H1 (cell line): ENCODE measurements around the gene NME7. TPM values are rescaled to one million over a fixed set of nuclear protein-coding genes. Genes with fewer than 3 reads are reported as not detected.
"Not testable (repeated sequence)": the region's sequence is repeated elsewhere in the genome, so short reads cannot be mapped to it uniquely, and the experiment has no call there.

Source experiments
- CTCF ChIA-PET: fragments of 300-600 bp; sonication (Branson Sonifier 250); formaldehyde crosslinking; loops from one replicate; lab custom pipeline; 2021; ENCODE audit not compliant: partially characterized antibody; lab: Charles Lee
- POLR2A ChIA-PET: fragments of 300-600 bp; sonication (Branson Sonifier 250); formaldehyde crosslinking; loops from one replicate; lab custom pipeline; 2021; ENCODE audit warnings: inconsistent platforms; ENCODE audit not compliant: partially characterized antibody; lab: Charles Lee
- DNase-seq, 2 experiments: peaks; one replicate each; pipeline versions ENCODE4 v3.0.0 to v3.0.0-alpha.2; 2010 to 2022; ENCODE audit warnings: low spot score in 2 of 2, low read depth in 1 of 2, mixed read lengths in 1 of 2
- FAIRE-seq: peaks from 2 replicates; lab custom pipeline; 2011; peaks lifted over from hg19 to GRCh38; lab: Jason Lieb, UNC
- H2AFZ ChIP-seq: 2 replicates; pipeline ENCODE4 v1.8.1; 2012; ENCODE audit warnings: low read length, inconsistent platforms
- H2AK5ac ChIP-seq: 2 replicates; pipeline ENCODE4 v1.6.1; 2013; ENCODE audit warnings: low read depth, low read length
- H2BK120ac ChIP-seq: replicated peaks from 2 replicates; pipeline ENCODE3; 2013; ENCODE audit warnings: low read depth, low read length, inconsistent platforms
- H2BK12ac ChIP-seq: 2 replicates; pipeline ENCODE4 v1.6.1; 2013; ENCODE audit warnings: low read depth, low read length
- H2BK15ac ChIP-seq: 2 replicates; pipeline ENCODE4 v1.6.1; 2013; ENCODE audit warnings: low read length
- H2BK20ac ChIP-seq: 2 replicates; pipeline ENCODE4 v1.6.1; 2013; ENCODE audit warnings: low read length
- H2BK5ac ChIP-seq: 2 replicates; pipeline ENCODE4 v1.6.1; 2013; ENCODE audit warnings: low read depth, low read length
- H3K14ac ChIP-seq: 2 replicates; pipeline ENCODE4 v1.6.1; 2013; ENCODE audit warnings: inconsistent platforms; ENCODE audit not compliant: insufficient read length
- H3K18ac ChIP-seq: 2 replicates; pipeline ENCODE4 v1.6.1; 2013; ENCODE audit warnings: low read length; ENCODE audit errors: extremely low read depth
- H3K23ac ChIP-seq: 2 replicates; pipeline ENCODE4 v1.6.1; 2013; ENCODE audit warnings: inconsistent platforms; ENCODE audit not compliant: insufficient read length
- H3K23me2 ChIP-seq: 2 replicates; pipeline ENCODE4 v1.6.1; 2013; ENCODE audit warnings: low read depth, low read length
- H3K27ac ChIP-seq: 2 replicates; pipeline ENCODE4 v1.6.1; 2011; ENCODE audit warnings: low read depth, low read length, inconsistent platforms
- H3K27me3 ChIP-seq, 4 experiments: replicated peaks in 1 of 4; 1 replicate in 1 of 4; 2 replicates in 3 of 4; pipeline versions ENCODE4 v1.6.1 to v1.8.1; 2011 to 2013; ENCODE audit warnings: low read length in 3 of 4, mild to moderate bottlenecking in 3 of 4, inconsistent platforms in 2 of 4, mixed read lengths in 2 of 4, moderate library complexity in 1 of 4; ENCODE audit not compliant: control insufficient read depth in 3 of 4, insufficient read depth in 3 of 4; ENCODE audit errors: extremely low read depth in 1 of 4
- H3K36me3 ChIP-seq, 4 experiments: 2 replicates each; pipeline versions ENCODE4 v1.6.1 to v1.8.1; 2011 to 2013; ENCODE audit warnings: mild to moderate bottlenecking in 4 of 4, low read length in 3 of 4, moderate library complexity in 2 of 4, control low read depth in 1 of 4, inconsistent platforms in 1 of 4; ENCODE audit not compliant: insufficient read depth in 4 of 4, control insufficient read depth in 2 of 4
- H3K4ac ChIP-seq: replicated peaks from 2 replicates; pipeline ENCODE3; 2013; ENCODE audit warnings: low read length, low read depth, mixed read lengths, inconsistent platforms; ENCODE audit not compliant: insufficient read length
- H3K4me1 ChIP-seq, 4 experiments: replicated peaks in 1 of 4; 1 replicate in 1 of 4; 2 replicates in 3 of 4; pipeline versions ENCODE4 v1.6.1 to v1.8.1; 2011 to 2013; ENCODE audit warnings: low read length in 3 of 4, inconsistent platforms in 2 of 4, mixed read lengths in 1 of 4; ENCODE audit not compliant: insufficient read depth in 4 of 4, control insufficient read depth in 3 of 4
- H3K4me2 ChIP-seq, 2 experiments: 2 replicates each; pipeline versions ENCODE4 v1.6.1 to v1.8.1; 2011 to 2013; ENCODE audit warnings: low read depth in 2 of 2, low read length in 2 of 2, control low read depth in 1 of 2, inconsistent platforms in 1 of 2, mild to moderate bottlenecking in 1 of 2; ENCODE audit not compliant: insufficient read depth in 1 of 2
- H3K4me3 ChIP-seq, 4 experiments: fragments of 200-600, 300-600 bp in 1 of 4; sonication (generic), shearing (Covaris generic), sonication (Bioruptor Twin) in 1 of 4; 2 replicates each; pipeline versions ENCODE4 v1.5.1 to v1.8.1; 2011 to 2016; ENCODE audit warnings: low read length in 4 of 4, low read depth in 3 of 4, control low read depth in 2 of 4, inconsistent platforms in 2 of 4, mild to moderate bottlenecking in 2 of 4, mixed read lengths in 1 of 4, moderate library complexity in 1 of 4; ENCODE audit not compliant: insufficient read depth in 2 of 4; ENCODE audit errors: extremely low read depth in 1 of 4
- H3K56ac ChIP-seq: replicated peaks from 2 replicates; pipeline ENCODE3; 2013; ENCODE audit warnings: low read depth, mild to moderate bottlenecking, mixed read lengths, low read length, inconsistent platforms; ENCODE audit not compliant: insufficient read length
- H3K79me1 ChIP-seq: 2 replicates; pipeline ENCODE4 v1.6.1; 2013; ENCODE audit warnings: low read depth, low read length, control low read depth
- H3K79me2 ChIP-seq, 2 experiments: 2 replicates each; pipeline versions ENCODE4 v1.6.1 to v1.8.1; 2012 to 2013; ENCODE audit warnings: low read length in 2 of 2, mild to moderate bottlenecking in 2 of 2, inconsistent platforms in 1 of 2; ENCODE audit not compliant: insufficient read depth in 2 of 2, control insufficient read depth in 1 of 2
- H3K9ac ChIP-seq, 4 experiments: replicated peaks in 1 of 4; 1 replicate in 1 of 4; 2 replicates in 3 of 4; pipeline versions ENCODE4 v1.6.1 to v1.8.1; 2011 to 2013; ENCODE audit warnings: low read depth in 3 of 4, low read length in 3 of 4, control low read depth in 2 of 4, mild to moderate bottlenecking in 2 of 4, moderate library complexity in 2 of 4, inconsistent platforms in 1 of 4; ENCODE audit errors: extremely low read depth in 1 of 4
- H3K9me3 ChIP-seq, 2 experiments: 2 replicates each; pipeline versions ENCODE4 v1.6.1 to v1.8.1; 2012 to 2013; ENCODE audit warnings: mild to moderate bottlenecking in 2 of 2, moderate library complexity in 2 of 2, control low read depth in 1 of 2, inconsistent platforms in 1 of 2, low read depth in 1 of 2, low read length in 1 of 2, mixed read lengths in 1 of 2; ENCODE audit not compliant: insufficient read depth in 2 of 2
- H4K20me1 ChIP-seq, 2 experiments: replicated peaks in 1 of 2; 2 replicates each; pipeline versions ENCODE3 to v1.8.1; 2011 to 2013; ENCODE audit warnings: inconsistent platforms in 2 of 2, low read length in 2 of 2, mild to moderate bottlenecking in 1 of 2; ENCODE audit not compliant: insufficient read depth in 2 of 2, control insufficient read depth in 1 of 2
- H4K5ac ChIP-seq: 2 replicates; pipeline ENCODE4 v1.6.1; 2013; ENCODE audit warnings: low read length, low read depth, mixed read lengths, inconsistent platforms; ENCODE audit not compliant: insufficient read length
- H4K8ac ChIP-seq: 2 replicates; pipeline ENCODE4 v1.8.0; 2013; ENCODE audit warnings: mild to moderate bottlenecking, moderate library complexity, low read length, inconsistent platforms; ENCODE audit not compliant: insufficient read depth; ENCODE audit errors: extremely low read depth
- H4K91ac ChIP-seq: replicated peaks from 2 replicates; pipeline ENCODE3; 2013; ENCODE audit warnings: low read length, mixed read lengths, inconsistent platforms; ENCODE audit not compliant: insufficient read length
- WGBS, 2 experiments: shearing (Covaris generic) in 1 of 2; methylation state at CpG; one replicate each; pipeline versions ENCODE4 v1.1.6 to v1.1.7; 2013 to 2015; ENCODE audit warnings: low lambda C conversion rate in 2 of 2, mixed read lengths in 2 of 2, inconsistent platforms in 1 of 2, low coverage in 1 of 2, missing lambda C conversion rate in 1 of 2; ENCODE audit not compliant: insufficient replicate concordance in 2 of 2, insufficient coverage in 1 of 2, insufficient read length in 1 of 2; ENCODE audit errors: extremely low coverage in 1 of 2, missing lambda C conversion rate in 1 of 2; 5-methylcytosine and 5-hydroxymethylcytosine counted together
- polyA plus RNA-seq, 7 experiments: library from polyadenylated mRNA; depleted of rRNA in 3 of 7; stranded (reverse) in 5 of 7; unstranded in 2 of 7; fragments of >200 nt in 5 of 7; fragments of 200-250 nt in 2 of 7; gene quantifications; 1 replicate in 5 of 7; 2 replicates in 1 of 7; 4 replicates in 1 of 7; pipeline versions ENCODE4 v1.2.1 to v1.2.3, GENCODE V29; 2011 to 2013; ENCODE audit warnings: missing spikeins in 2 of 7, mixed read lengths in 2 of 7
- total RNA-seq: library from RNA; stranded (reverse); fragmentation: NEBNext Ultra II Directional; extraction: Animal tissue kit (Norgen Biotek cat#: 25700); gene quantifications from 2 replicates; pipeline ENCODE4 v1.2.1, GENCODE V29; 2021

The NME7 gene
- total and polyA plus RNA-seq, 2 of the 8 experiments (the other 6 are each of a cell fraction or from before 2014, with no cell fraction given) = 11.6 to 28.5 TPM

DNA sequence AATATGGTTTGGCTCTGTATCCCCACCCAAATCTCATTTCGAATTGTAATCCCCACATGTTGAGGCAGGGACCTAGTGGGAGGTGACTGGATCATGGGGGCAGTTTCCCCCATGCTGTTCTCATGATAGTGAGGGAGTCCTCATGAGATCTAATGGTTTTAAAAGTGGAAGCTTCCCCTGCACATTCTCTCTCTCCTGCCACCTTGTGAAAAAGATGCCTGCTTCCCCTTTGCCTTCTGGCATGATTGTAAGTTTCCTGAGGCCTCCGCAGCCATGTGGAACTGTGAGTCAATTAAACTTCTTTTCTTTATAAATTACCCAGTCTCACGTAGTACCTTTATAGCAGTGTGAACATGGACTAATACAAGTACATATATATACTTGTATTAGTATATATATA lies 25.5 kb downstream of the NME7 start:
- H4K91ac ChIP-seq, H2AFZ ChIP-seq, H3K36me3 ChIP-seq, H4K20me1 ChIP-seq, H4K5ac ChIP-seq, FAIRE-seq, H2BK120ac ChIP-seq, H3K4ac ChIP-seq, H3K23ac ChIP-seq, H4K8ac ChIP-seq, H3K23me2 ChIP-seq, H3K18ac ChIP-seq, H3K4me2 ChIP-seq, H3K4me3 ChIP-seq, H3K27me3 ChIP-seq, H3K27ac ChIP-seq, H2BK20ac ChIP-seq, H3K79me1 ChIP-seq, H2BK15ac ChIP-seq, H3K79me2 ChIP-seq, H3K14ac ChIP-seq, DNase-seq, H3K56ac ChIP-seq, H2BK12ac ChIP-seq, H2AK5ac ChIP-seq, H3K9ac ChIP-seq, H3K4me1 ChIP-seq, POLR2A ChIA-PET, H2BK5ac ChIP-seq: not testable (repeated sequence)
- CTCF ChIA-PET = interaction anchor here (0.7 kb wide), 1 partner anchor 1107 kb away, joined by 3 read pairs; no protein-coding TSS in a partner anchor
- peaks cover 6 to 13% of the 10 kb centered on the region in 2 experiments; a peak in 3 of 4 replicates for H3K9me3 ChIP-seq
- 98% methylated on average over 3 of the region's 3 CpGs; no CpG with 5 or more reads in 1 of the 2 experiments for WGBS, 2 experiments
